Measurements from ENCODE around the gene DALRD3.

The DALRD3 gene, protein sequence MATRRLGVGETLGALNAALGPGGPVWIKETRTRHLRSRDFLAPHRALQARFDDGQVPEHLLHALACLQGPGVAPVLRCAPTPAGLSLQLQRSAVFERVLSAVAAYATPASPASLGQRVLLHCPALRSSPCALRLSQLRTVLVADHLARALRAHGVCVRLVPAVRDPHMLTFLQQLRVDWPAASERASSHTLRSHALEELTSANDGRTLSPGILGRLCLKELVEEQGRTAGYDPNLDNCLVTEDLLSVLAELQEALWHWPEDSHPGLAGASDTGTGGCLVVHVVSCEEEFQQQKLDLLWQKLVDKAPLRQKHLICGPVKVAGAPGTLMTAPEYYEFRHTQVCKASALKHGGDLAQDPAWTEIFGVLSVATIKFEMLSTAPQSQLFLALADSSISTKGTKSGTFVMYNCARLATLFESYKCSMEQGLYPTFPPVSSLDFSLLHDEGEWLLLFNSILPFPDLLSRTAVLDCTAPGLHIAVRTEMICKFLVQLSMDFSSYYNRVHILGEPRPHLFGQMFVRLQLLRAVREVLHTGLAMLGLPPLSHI

GRCh38 chr3:49017971-49018706 is at the start of gene DALRD3:
DALRD3 (minus strand) TSS chr3:49018580; CDS start chr3:49018564, 16 bp downstream.
- DNase-seq (ENCODE audit: low spot score) = peak; percentile 76

- DNase-seq (ENCODE audit: low spot score) = no peak
Measured at GRCh38 chr3:49058011-49058410, 39.6 kb upstream of the DALRD3 start.

GRCh38 chr3:49057268-49057667 is 38.9 kb upstream of the DALRD3 start:
- DNase-seq (ENCODE audit: low spot score) = no peak

DNA sequence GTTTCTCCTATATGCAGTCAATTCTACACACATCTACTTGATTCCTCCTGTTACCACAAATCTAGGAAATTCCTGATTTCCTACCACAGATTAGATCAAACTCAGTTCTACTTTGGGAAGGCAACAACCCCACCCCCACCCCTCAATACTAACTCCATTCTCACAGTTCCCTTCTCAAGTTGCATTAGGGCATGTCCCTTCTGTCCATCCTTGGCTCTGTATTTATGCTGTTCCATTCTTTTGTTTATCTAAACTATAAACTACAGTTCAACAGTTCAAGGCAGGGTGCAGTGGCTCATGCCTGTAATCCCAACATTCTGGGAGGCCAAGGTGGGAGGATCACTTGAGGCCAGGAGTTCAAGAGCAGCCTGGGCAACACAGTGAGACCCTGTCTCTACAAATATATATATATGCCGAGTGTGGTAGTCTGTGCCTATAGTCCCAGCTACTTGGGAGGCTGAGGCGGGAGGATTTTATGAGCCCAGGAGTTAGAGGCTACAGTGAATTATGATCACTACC is 36.0 kb upstream of the DALRD3 start:
- DNase-seq (ENCODE audit: low spot score) = no peak

DNA sequence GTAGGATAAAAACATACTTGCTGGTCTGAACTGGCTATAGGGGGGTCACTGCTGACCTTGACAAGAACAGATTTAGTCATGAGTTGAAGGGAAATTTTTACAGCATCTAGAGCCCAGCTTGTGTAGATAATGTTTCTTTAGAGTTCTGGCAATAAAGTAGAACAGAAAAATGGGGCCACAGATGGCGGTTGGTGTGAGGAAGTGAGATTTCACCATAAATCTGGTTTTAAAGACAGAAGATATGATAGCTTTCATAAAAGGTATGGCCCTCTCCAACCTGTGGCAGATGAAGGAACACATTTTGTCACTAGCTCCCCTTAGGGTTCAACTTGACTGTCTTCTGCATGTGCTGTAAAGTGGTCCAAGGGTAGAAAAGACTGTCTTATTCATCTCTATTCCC is 35.2 kb upstream of the DALRD3 start:
- DNase-seq (ENCODE audit: low spot score) = no peak

DNA sequence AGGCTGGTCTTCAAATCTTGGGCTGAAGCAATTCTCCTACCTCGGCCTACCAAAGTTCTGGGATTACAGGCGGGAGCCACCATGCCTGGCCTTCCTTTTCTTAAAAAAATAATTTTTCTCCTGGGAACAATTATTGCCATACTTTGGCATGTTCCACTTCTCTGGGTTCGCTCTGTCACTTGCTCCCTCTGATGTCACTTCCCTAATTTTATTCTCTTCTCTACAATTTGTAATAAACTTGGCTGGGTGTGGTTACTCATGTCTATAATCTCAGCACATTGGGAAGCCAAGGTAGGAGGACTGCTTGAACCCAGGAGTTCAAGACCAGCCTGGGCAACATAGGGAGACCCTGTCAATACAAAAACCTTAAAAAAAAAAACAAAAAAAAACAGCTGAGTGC is 16.9 kb upstream of the DALRD3 start:
- DNase-seq (ENCODE audit: low spot score) = no peak

DNA sequence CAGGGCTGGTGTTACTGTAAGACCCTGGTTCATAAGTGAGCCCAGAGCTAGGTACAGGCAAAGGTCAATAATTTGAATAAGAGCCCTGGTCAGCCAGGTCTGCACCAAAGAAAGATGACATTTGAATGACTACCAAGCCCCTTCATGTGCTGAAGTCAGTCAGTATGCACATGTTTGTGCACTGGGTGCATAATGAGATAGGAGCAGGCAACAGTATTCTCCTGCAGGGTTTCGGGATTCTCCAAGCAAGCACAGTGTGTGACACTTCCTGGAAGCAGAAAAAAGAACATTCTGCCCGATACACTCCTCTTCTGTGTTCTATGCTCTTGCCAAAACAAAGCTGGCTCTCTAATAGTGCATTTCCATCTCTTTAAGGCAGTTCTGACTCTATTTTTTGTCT is 16.3 kb upstream of the DALRD3 start:
- DNase-seq (ENCODE audit: low spot score) = no peak

GRCh38 chr3:49032646-49033304 is 14.4 kb upstream of the DALRD3 start:
- no peak for DNase-seq (ENCODE audit: low spot score)

GRCh38 chr3:49030321-49030720 is 11.9 kb upstream of the DALRD3 start:
- no peak for DNase-seq (ENCODE audit: low spot score)

DNA sequence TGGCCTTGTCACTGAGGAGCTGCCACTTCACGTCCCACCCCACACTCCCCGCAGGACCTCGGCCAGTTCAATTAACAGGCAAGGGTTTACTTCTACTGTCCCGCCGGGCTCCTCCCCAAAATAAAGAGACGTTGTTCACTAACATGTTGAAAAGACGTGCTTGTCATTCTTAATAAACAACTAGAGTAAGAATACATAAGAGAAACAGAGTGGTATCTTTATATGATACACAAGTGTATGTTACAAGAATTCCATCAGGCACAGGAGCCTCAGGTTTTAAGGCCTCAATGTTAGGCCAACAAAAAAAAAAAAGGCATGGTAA is 11.1 kb upstream of the DALRD3 start:
- no peak for DNase-seq (ENCODE audit: low spot score)

GRCh38 chr3:49028673-49029562 is 10.5 kb upstream of the DALRD3 start, which contains the start of gene IMPDH2:
IMPDH2 (minus strand) TSS chr3:49029398; CDS start chr3:49029350, 48 bp downstream.
- peak; percentile 87 for DNase-seq (ENCODE audit: low spot score)

GRCh38 chr3:49028298-49028672 is 9.9 kb upstream of the DALRD3 start:
- DNase-seq (ENCODE audit: low spot score) = no peak

DNA sequence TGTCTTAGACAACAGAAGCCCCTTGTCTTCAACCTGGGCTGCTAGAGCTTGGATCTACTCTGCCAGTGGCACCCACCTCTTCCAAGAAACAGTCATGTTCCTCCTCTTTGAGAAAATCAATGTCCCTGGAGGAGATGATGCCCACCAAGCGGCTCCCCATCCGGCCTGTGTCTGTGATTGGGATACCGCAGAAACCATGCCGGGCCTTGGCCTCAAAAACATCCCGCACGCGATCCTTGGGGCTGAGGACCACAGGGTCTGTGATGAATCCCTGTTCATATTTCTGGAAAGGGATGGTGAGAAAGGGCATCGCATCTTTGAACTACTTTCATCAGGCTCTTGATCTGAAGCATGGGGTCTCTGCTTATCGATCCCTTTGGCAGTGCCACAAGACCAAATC is 9.3 kb upstream of the DALRD3 start:
- no peak for DNase-seq (ENCODE audit: low spot score)

DNA sequence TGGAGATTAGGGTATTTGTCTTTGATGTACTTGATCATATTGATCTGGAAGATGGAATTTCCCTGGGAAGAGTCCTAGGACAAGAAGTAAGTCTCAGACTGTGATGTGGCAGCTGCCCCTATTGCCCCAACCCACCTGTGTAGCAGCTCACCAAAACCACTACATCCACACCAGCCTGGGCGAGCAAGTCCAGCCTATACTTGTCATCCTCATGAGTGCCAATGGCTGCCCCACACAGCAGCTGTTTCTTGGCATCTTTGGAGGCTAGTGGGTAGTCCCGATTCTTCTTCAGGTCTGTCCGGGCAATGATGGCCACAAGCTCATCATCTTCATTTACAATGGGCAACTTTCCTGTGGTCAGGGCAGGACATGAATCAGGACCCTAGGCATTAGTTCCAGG is 8.2 kb upstream of the DALRD3 start:
- no peak for DNase-seq (ENCODE audit: low spot score)

GRCh38 chr3:49025793-49026520 is 7.6 kb upstream of the DALRD3 start:
- no peak for DNase-seq (ENCODE audit: low spot score)

GRCh38 chr3:49025005-49025792 is 6.8 kb upstream of the DALRD3 start:
- DNase-seq (ENCODE audit: low spot score) = no peak

DNA sequence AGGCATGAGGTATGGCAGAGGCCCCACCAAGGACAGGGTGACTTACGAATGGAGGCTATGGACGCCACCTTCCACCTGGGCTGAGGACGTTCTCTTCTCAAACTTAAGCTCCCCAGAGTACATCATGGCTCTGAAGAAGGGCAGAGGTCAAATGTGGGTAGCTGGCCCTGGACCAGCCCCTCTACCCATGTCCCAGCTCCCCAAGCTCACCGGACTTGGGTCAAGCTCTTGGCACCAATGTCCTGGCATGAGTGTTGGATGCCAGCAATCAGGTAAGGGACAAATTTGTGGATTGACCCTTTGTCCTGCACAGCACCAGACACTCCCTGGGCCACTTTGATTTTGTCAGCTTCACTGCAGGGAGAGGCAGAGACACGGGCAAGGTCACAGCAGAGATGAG is 6.1 kb upstream of the DALRD3 start:
- no peak for DNase-seq (ENCODE audit: low spot score)

DNA sequence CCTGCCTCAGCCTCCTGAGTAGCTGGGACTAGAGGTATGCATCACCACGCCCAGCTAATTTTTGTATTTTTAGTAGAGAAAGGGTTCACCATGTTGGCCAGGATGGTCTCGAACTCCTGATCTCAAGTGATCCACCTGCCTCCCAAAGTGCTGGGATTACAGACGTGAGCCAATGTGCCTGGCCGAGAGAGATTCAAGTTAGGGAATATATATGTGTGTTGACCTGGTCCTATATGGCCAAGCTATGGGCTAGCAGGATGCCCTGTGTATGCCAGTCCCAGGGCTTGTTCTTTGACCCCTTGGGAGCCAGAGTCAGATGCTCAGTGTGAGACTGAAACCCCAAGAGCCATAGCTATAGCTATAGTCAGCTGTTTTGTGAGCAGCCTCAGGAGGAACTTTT is 5.4 kb upstream of the DALRD3 start:
- no peak for DNase-seq (ENCODE audit: low spot score)

DNA sequence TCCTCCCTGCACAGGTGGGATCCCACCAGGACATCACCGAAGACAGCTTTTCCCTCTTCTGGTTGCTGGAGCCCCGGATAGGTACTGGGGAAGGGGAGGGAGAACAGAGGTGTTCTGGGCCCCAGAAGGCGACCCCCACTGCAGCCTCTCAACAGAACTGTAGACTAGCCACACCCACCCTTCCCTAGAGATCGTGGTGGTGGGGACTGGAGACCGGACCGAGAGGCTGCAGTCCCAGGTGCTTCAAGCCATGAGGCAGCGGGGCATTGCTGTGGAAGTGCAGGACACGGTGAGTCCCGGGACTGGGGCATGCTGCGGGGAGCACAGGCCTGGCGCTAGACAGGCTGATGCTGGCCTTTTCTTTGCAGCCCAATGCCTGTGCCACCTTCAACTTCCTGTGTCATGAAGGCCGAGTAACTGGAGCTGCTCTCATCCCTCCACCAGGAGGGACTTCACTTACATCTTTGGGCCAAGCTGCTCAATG is 4.3 kb upstream of the DALRD3 start:
- DNase-seq (ENCODE audit: low spot score) = no peak

Measured in hepatic stellate cell (primary cell).